ENCODE data around the gene NLGN1.
"Not testable (repeated sequence)": the region's sequence is repeated elsewhere in the genome, so short reads cannot be mapped to it uniquely, and the experiment has no call there.

NLGN1 gene

DNA sequence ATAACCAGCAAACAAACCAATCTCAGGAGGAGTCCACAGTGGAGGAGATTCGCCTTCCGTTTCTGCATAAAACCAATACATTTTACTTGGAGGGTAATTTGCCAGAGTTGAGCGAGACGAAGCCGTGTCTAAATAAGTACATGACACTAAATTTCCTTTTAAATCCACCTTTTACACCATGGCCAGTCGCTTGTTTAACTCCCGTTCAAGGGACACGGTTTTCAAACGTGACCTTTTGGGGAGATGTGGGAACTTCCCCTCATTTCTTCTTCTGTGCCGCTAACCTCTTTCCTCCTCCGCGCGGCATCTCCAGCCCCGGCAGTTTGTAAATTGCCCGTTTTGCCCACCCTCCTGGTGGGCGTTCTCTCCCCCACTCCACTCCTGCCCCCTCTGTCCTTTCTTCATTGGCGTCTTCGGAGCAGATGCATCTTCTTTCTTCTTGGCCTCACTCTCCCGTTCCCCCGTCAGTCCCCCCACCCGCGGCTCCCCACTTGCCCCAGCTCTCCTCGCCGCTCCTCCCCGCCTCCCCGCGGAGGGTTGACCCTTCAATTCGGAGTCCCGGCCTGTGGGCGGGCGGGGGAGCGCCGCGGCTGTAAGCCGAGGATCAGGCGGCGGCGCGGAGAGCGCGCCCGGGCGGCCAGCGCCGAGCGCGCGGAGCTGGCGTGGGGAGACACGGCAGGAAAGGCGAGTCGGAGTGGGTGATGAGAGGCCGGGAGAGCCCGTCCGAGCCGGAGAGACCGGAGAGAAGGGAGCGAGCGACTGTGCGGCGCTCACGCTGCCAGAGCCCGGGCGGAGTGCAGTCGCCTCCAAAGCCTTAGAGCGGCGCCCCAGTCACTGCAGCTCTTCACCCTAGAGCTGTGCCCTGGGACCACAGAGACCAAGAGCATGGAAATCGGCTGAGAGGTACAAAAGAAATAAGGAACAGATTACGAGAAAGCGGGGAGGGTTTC is at the start of gene NLGN1:
Gene NLGN1 (plus strand): TSS at position 584 of the 950 bp plus-strand sequence.
- no peak for DNase-seq (ENCODE audit: extremely low read depth in 1 of 2, low read depth in 1 of 2)

DNA sequence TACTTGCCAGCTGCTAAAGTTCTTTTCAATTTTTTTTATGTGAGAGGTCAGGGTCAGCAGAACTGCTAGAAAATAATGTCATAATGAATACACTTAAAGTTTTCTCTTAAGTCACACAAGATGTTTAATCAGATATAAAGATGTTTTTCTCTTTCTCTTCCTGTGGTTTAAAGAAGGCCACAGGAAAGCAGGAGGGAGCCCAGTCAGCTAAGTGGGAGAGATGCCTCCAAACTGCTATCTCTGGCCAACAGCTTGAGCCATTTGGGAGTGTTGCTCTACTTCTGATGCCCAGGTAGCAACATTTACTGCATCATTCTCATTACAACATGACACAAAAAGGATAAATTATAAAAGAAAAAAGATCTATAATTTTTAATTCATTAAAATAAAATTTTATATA is 45.7 kb upstream of the NLGN1 start:
- DNase-seq (ENCODE audit: extremely low read depth in 1 of 2, low read depth in 1 of 2), result no peak

DNA sequence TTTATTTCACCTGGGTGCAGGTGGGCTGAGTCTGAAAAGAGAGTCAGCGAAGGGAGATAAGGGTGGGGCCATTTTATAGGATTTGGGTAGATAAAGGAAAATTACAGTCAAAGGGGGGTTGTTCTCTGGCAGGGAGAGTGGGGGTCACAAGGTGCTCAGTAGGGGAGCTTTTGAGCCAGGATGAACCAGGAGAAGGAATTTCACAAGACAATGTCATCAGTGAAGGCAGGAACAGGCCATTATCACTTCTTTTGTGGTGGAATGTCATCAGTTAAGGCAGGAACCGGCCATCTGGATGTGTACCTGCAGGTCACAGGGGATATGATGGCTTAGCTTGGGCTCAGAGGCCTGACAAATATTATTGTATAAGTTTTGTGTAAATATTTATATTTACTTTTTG is 44.4 kb upstream of the NLGN1 start:
- DNase-seq (ENCODE audit: extremely low read depth in 1 of 2, low read depth in 1 of 2), result not testable (repeated sequence)

DNA sequence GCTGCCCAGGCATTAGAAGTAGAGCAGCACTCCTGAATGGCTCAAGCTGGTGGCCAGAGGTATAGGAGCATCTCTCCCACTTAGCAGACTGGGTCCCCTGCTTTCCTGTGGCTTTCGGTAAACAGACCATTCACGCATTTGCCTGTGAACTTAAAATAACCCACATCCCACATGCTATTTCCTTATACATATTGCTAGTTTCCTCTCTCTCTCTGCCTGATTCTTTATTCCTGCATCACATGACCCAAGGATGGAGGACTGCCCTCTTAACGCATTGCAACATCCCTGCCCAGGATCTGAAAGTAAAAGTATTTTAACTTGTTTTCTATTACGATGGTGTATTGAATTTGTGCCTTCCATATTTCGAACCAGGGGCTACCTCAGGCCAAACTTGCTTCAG is 43.4 kb upstream of the NLGN1 start:
- DNase-seq (ENCODE audit: extremely low read depth in 1 of 2, low read depth in 1 of 2), result no peak

DNA sequence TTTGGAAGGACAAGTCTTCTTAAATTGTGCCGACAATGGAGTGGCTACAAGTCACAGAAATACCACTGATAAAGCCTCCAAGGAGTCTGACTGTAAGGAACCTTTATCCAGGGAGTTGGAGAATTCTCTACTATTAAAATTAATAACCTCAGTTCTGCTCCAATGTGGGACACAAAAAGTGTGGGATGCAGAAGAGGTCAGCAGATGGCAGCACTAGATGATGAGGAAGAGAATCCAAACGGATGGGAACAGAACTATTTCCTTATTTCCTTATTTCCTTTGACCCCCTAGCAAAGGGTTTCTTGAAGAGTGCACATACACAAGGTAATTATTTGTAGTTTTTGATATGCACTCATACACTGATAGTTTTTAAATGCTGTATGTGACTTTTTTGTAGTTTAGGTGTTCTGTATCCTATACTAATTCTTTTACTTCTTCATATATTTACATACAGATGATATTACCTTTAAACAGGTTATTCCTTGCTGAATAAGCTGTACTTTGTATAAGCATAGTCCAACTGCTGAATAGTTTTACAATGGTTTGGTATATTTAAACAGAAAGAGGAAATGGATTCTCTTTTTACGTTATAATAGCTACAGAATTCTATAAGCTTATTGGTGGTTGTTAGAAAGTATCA is 25.6 kb upstream of the NLGN1 start:
- no peak for DNase-seq (ENCODE audit: extremely low read depth in 1 of 2, low read depth in 1 of 2)

DNA sequence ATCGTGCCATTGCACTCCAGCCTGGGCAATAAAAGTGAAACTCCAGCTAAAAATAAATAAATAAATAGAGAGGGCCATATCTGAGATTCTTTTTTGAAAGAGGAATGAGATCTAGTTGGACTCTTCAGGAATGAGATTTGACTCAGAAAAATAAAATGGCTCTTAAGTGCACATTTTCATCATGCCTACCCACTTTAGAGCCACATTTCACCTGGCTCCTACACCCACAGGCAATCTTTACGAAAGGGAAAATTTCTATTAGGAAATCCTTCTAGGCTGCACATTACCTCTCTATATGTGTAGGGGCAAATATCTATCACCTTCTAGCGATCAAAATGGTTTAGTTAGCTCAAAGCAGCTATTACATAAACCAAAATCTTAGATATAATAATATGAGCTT is 16.9 kb upstream of the NLGN1 start:
- DNase-seq (ENCODE audit: extremely low read depth in 1 of 2, low read depth in 1 of 2), result no peak

DNA sequence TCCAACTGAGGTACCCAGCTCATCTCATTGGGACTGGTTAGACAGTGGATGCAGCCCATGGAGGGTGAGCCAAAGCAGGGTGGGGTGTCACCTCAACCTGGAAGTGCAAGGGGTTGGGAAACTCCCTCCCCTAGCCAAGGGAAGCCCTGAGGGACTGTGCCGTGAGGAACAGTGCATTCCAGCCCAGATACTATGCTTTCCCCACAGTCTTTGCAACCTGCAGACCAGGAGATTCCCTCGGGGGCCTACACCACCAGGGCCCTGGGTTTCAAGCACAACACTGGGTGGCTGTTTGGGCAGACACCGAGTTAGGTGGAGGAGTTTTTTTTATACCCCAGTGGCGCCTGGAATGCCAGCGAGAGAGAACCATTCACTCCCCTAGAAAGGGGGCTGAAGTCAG is 15.6 kb upstream of the NLGN1 start:
- not testable (repeated sequence) for DNase-seq (ENCODE audit: extremely low read depth in 1 of 2, low read depth in 1 of 2)

DNA sequence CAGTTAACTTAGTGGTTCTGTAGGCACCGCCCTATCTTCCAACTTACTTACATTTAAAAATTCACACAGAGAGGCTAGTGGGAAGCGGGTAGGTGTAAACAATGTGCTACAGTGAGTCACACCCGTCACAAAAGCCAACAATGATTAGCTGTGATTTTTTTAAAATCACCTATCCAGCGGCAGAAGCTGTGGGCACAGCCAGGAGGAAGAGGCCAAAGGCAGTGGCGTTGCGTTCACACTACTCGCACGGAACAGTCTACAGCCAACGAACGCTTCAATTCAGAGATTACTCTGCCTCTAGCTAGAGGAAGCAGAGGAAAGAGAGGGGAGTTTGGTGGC is 2.5 kb upstream of the NLGN1 start:
- DNase-seq (ENCODE audit: extremely low read depth in 1 of 2, low read depth in 1 of 2), result no peak

DNA sequence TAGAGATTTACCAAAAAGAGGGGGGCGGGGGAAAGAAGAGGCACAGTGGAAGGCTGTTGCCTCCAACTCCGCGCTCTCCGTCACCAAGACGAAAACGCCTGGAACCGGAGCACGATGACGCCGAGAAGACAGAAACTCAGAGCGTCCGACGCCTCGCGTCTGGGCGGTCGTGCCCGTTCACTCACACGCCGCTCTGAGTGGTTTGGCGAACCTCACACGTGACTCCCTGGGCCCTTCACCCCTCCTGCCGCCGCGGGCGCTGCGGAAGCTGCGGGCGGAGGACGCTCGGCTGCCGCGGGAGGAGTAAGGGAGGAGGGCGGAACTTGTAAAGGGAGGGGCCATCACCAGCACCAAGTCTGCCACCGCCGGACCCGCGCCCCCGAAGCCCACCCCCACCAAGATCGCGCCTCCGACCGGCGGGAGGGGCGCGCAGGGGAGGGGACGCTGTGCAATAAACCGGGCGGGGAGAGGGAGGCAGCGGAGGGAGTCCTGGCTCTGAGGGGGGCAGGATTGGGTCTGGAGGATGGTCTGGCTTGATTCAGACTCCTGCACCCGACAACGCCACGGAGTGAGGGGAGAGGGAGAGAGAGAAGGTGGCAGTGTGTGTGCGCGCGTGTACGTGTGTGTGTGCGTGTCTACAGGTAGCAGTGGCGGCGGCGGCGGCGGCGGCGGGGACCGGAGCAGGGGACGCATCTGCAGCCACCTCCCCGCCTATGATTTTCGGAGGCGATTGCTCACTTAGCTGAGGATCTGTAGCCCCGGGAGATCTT is 1.9 kb upstream of the NLGN1 start:
- peak; percentile 22 to 47 for DNase-seq (ENCODE audit: extremely low read depth in 1 of 2, low read depth in 1 of 2)

DNA sequence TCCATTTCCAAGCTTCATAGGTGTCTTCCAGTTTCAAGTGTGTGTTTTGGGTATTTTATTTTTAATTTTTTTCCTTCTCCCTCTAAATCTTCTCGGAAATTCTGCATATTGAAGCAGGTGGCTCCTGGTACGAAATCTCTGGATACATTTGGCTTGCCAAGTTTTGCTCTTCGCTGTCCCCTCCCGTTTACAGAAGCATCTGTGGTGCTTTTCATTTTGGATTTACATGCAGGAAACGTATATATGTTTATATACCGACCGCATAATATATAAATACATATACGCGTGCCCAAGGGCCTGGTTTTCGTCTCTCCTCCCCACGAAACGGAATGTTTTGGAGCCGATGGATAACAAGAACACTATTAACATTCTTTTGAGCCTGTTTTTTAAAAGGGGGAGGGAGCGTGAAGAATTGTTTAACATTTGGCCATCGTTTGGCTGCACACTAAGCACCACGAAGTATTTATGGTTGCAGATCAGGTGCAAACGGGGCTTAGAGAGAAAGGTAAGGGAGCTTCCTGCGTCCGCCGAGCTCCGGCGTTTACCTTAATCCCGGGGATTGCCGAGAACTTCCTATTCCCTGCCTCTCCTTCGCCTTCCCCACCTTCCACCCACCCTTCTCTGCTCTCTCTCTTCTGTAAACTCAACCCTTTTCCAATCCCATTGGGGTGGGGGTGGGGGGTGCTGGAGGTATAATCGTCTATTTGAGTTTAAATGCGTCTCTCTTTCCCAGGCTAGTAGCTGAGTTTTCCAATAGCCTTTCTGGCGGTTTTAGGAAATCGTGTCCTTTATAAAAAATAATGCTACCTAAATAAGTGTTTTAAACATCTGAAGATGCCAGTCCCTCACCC is 1.1 kb upstream of the NLGN1 start:
- no peak for DNase-seq (ENCODE audit: extremely low read depth in 1 of 2, low read depth in 1 of 2)

DNA sequence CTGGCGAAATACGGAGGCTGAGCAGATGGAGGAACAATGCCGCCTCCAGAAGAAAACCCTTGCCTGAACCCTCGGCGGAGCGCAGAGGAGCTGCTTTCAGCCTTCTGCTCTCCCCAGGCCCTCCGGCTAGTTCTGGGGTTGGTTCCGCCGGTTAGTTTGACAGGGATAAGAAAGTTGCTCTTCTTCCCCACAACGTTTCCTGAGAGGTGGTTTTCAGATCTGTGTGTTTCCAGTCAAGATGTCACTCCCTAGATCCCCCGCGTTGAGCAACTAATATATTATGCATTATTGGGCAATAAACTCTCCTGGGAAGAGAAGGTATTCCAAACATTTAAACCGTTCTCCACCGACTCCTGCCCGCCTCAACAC is 551 bp downstream of the NLGN1 start:
- DNase-seq (ENCODE audit: extremely low read depth in 1 of 2, low read depth in 1 of 2), result no peak

DNA sequence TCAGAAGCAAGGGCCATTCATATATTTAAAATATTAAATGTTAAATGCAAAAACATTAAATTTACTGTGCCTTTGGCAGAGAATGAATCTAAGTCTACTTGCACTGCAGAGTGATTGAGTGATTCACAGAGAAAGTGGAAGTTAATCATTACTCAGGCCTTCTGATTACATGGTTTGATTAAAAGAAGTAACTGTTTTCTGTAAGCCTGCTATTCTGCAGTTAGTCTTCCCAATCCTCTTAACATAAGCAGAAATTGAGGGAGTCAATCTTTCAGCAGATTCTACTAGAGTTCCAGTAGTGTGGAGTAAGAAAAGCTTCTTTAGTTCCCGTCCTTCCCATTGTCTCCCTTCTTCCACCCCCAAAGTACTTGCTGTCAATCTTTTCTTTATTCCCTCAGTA is 1.5 kb downstream of the NLGN1 start:
- DNase-seq (ENCODE audit: extremely low read depth in 1 of 2, low read depth in 1 of 2), result no peak

DNA sequence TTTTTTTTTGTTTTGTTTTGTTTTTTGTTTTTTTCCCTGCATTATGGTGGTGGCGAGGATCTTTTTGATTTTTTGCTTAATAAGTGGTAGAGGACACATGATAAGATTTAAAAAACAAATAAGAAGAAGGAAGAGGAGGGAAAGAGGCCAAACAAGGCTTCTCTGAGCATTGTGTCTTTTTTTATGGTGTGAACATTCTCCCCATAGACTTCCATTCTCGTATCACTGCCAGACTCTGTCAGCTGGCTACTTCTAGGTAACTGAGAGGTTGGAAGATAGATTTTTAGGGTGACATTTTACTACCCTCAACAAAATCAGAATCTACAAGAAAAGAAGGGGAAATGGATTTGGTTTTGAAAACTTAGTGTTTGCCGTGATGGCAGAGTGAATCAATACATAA is 3.8 kb downstream of the NLGN1 start:
- no peak for DNase-seq (ENCODE audit: extremely low read depth in 1 of 2, low read depth in 1 of 2)

DNA sequence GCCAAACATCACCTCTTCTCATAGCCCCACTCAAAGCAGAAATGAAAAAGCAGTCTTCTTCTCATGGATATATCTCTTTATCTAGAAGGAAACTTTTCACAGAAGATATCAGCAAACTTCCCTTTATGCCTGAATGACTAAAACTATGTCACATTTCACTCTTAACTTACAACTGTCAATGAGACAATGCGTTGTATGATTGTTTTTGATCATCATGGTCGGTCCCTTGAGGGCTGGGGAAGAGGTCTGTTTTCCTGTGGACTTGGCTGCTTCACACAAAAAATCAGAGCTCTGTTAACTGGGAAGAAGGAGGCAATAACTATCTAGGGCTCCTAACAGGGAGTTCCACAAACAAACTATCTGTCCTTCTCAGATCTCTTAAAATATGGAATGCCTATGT is 5.1 kb downstream of the NLGN1 start:
- DNase-seq (ENCODE audit: extremely low read depth in 1 of 2, low read depth in 1 of 2), result no peak

DNA sequence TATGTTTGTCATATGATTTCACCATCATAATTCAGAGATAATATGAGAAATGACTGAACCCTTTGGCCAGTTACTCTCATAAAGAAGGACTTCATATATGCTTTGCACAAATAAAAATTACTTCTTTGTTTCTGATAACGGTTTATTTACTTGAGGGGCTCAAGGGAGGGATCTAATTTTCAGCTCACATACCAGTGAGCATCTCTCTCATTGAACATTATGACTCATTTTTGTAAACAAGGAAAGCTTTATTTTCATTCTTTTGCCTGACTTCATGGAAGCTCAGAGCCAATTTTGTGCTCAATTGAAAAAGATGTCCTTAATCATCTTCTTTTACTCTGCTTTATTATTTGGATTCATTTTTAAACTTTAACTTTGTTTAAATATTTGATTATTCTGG is 5.8 kb downstream of the NLGN1 start:
- no peak for DNase-seq (ENCODE audit: extremely low read depth in 1 of 2, low read depth in 1 of 2)

DNA sequence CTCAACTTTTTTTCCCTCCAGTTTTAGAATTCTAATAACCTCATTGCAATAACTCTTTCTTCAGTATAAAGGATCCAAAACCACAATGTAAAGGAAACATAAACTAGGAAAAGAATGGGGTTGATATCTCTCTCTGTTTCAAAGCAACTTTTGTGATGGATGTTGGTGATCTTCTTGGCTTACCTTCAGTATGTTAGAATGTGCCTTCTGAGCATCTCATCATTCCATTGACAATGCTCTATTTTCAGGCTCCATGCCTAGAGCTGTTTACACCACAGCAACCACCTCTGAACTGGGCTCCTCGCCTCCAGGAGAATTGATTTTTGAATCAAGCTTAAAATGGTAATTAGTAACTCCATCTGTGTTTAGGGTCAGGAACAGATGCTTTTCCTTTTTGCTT is 6.6 kb downstream of the NLGN1 start:
- DNase-seq (ENCODE audit: extremely low read depth in 1 of 2, low read depth in 1 of 2), result no peak

DNA sequence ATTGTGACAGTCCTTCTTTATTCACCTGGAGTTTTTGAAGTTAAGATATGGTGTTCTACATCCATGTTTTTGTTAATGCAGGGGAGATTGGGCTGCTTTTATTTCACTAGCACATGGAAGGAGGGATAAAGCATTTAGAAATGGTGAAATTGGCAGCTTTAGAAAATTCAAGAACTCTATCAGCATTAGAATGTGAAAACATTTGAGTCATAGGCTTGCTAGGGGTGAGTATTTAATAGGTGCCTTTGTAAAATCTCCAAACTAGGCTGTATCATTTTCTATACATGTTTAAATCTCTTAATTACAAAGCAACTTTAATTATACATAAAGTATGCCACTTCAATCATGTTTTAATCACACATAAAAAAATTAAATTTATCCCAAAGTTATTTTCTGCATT is 12.9 kb downstream of the NLGN1 start:
- DNase-seq (ENCODE audit: extremely low read depth in 1 of 2, low read depth in 1 of 2), result no peak

DNA sequence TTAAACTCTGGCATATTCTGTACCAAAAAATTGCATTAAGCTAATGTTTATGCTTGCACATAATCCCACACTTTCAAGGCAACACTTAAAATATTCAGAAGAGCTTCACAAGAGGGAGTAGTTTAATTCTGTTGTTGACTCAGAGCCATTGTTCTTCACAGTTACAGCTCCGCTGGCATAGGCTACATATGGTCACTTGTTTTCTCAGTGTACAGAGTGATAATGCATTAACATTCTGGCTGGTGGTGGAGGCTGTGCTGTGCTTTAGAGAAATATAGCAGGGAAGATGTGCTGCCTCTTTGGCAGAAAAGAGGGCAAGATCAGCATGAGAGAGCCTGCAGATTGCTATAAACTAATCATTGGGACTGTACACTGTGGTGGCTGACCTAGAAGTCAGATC is 13.3 kb downstream of the NLGN1 start:
- DNase-seq (ENCODE audit: extremely low read depth in 1 of 2, low read depth in 1 of 2), result no peak

DNA sequence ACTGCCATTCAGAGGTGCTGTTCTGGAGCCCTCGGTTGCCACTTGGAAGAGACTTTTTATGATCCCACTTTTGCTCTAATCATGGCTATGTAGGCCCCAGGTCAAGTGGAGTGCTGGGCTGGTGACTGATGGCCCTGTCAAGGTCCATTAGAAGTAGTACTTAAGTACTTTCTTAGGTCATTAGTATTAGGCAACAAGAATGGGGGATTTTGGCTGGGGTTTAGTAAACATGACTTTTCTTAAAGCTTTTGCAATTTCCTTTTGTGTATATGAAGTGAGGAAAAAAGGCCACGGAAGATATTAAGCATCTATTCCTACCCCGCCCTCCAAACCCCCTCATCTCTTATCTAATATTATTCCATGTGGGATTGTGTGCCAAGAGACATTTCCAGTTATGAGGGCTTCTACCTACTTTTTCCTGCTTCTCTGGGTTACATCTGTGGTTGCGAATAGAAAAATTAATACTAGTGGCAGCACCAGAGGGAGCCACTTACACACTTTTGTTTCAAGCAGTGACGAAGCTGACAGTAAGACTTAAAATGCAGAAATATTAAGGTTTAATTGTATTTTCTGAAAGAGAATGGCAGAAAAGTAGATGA is 13.9 kb downstream of the NLGN1 start:
- DNase-seq (ENCODE audit: extremely low read depth in 1 of 2, low read depth in 1 of 2), result no peak

DNA sequence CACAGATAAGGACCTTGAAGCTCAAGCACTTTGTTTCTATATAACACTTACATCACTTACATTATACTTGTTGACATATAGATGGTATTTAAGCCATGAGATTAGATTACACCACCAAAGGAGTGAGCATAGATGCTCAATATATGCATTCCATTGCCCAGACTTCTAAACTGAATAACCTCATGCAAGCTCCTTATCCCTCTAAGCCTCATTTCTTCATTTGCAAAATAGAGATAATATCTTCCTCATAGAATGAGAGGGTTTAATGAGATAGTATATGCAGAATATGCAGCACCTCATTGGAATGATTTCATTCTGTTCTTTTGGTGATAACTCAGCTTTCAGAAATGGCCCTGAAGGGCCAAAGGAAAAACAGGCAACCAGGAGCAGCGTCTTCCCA is 18.5 kb downstream of the NLGN1 start:
- DNase-seq (ENCODE audit: extremely low read depth in 1 of 2, low read depth in 1 of 2), result no peak

DNA sequence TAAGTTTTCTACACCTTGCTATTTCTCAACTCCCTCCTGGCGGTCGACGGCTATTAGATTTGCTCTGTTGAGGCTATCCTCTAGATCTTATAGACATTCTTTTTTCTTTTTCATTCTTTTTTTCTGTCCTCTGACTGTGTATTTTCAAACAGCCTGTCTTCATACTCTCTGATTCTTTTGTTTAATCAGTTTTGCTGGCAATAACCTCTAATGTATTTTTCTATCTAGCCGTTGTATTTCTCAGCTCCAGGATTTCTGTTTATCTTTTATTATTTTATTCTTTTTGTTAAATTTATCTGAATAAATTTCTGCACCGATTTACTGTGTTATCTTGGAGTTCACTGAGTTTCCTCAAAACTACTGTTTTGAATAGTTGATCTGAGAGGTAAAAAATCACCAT is 31.5 kb downstream of the NLGN1 start:
- no peak for DNase-seq (ENCODE audit: extremely low read depth in 1 of 2, low read depth in 1 of 2)

Measured in stimulated activated CD8-positive, alpha-beta memory T cell treated with anti-CD3 and anti-CD28 coated beads, Interleukin-7, amount 100 ng/mL, for 48 hours (primary cell).